Mesendoderm (in vitro differentiated cells): ENCODE results near the gene MAP4. TPM values are rescaled to one million over a fixed set of nuclear protein-coding genes. Genes with fewer than 3 reads are reported as not detected.

Experiments
- DNase-seq: peaks from one replicate; pipeline ENCODE4 v3.0.0; 2013
- H2AK5ac ChIP-seq: 2 replicates; pipeline ENCODE4 v1.6.1; 2013; ENCODE audit warnings: low read length, inconsistent platforms
- H2BK120ac ChIP-seq: 2 replicates; pipeline ENCODE4 v1.6.1; 2013; ENCODE audit warnings: low read depth, mild to moderate bottlenecking, low read length, moderate library complexity, mixed read lengths
- H2BK15ac ChIP-seq: replicated peaks from 2 replicates; pipeline ENCODE4 v1.6.1; 2013; ENCODE audit warnings: low read depth, mild to moderate bottlenecking, moderate library complexity
- H2BK5ac ChIP-seq: 2 replicates; pipeline ENCODE4 v1.6.1; 2013; ENCODE audit warnings: low read length, inconsistent platforms
- H3K18ac ChIP-seq: 2 replicates; pipeline ENCODE4 v1.6.1; 2013; ENCODE audit warnings: mild to moderate bottlenecking, low read length, mixed read lengths
- H3K23ac ChIP-seq: one replicate; pipeline ENCODE4 v1.6.1; 2013; ENCODE audit warnings: low read length
- H3K27ac ChIP-seq: 2 replicates; pipeline ENCODE4 v1.5.1; 2013; ENCODE audit warnings: low read depth, mild to moderate bottlenecking, inconsistent platforms, low read length, moderate library complexity
- H3K27me3 ChIP-seq: 2 replicates; pipeline ENCODE4 v1.6.1; 2013; ENCODE audit warnings: low read length, control low read depth, mild to moderate bottlenecking, inconsistent platforms; ENCODE audit not compliant: insufficient read depth, poor library complexity
- H3K36me3 ChIP-seq: 2 replicates; pipeline ENCODE4 v1.6.1; 2013; ENCODE audit warnings: low read length, inconsistent platforms; ENCODE audit not compliant: control insufficient read depth, insufficient read depth
- H3K4ac ChIP-seq: one replicate; pipeline ENCODE4 v1.6.1; 2013; ENCODE audit warnings: low read depth, mild to moderate bottlenecking, low read length, moderate library complexity
- H3K4me1 ChIP-seq: 2 replicates; pipeline ENCODE4 v1.6.1; 2013; ENCODE audit warnings: low read depth, low read length, inconsistent platforms; ENCODE audit not compliant: control insufficient read depth
- H3K4me2 ChIP-seq: 2 replicates; pipeline ENCODE4 v1.6.1; 2013; ENCODE audit warnings: low read length
- H3K4me3 ChIP-seq: 2 replicates; pipeline ENCODE4 v1.5.1; 2013; ENCODE audit warnings: mild to moderate bottlenecking, low read length
- H3K56ac ChIP-seq: one replicate; pipeline ENCODE4 v1.6.1; 2013; ENCODE audit warnings: low read length
- H3K79me1 ChIP-seq: 2 replicates; pipeline ENCODE4 v1.6.1; 2013; ENCODE audit warnings: low read length, inconsistent platforms
- H3K79me2 ChIP-seq: 2 replicates; pipeline ENCODE4 v1.6.1; 2013; ENCODE audit warnings: mild to moderate bottlenecking, low read length; ENCODE audit not compliant: control insufficient read depth, insufficient read depth
- H3K9ac ChIP-seq: 2 replicates; pipeline ENCODE4 v1.6.1; 2013; ENCODE audit warnings: low read length, inconsistent platforms
- H4K5ac ChIP-seq: one replicate; pipeline ENCODE4 v1.6.1; 2013; ENCODE audit warnings: low read length
- H4K8ac ChIP-seq: one replicate; pipeline ENCODE4 v1.6.1; 2013; ENCODE audit warnings: low read depth, mild to moderate bottlenecking, control low read depth, low read length, moderate library complexity
- WGBS: extraction: QIAGEN DNeasy Blood & Tissue Kit; methylation state at CpG from one replicate; pipeline ENCODE4 v1.1.7; 2013; ENCODE audit warnings: low lambda C conversion rate, missing lambda C conversion rate; ENCODE audit not compliant: insufficient coverage; ENCODE audit errors: extremely low coverage; 5-methylcytosine and 5-hydroxymethylcytosine counted together
- small RNA-seq: library from polyadenylated mRNA; stranded (forward); fragments of <200 nt; extraction: miRNeasy Mini kit (QIAGEN cat#:217004); gene quantifications from one replicate; pipeline ENCODE3, GENCODE V24; 2013; ENCODE audit not compliant: insufficient read depth

MAP4 gene

GRCh38 chr3:47804577-47804976 is 211.6 kb downstream of the MAP4 start:
- no peak overlapping the region for H2AK5ac ChIP-seq
- H2BK5ac ChIP-seq: no peak overlapping the region
- no peak overlapping the region for H3K56ac ChIP-seq
- peaks cover 2% of the 10 kb centered on the region for H3K36me3 ChIP-seq
- H4K8ac ChIP-seq: no peak overlapping the region
- no peak overlapping the region for H2BK120ac ChIP-seq
- no peak overlapping the region for H3K4me2 ChIP-seq
- no CpG with 5 or more reads among the region's 1 CpG for WGBS
- peak; percentile 21 for DNase-seq
- H3K4ac ChIP-seq: no peak overlapping the region
- H3K27me3 ChIP-seq: no peaks in the 10 kb centered on the region
- H3K18ac ChIP-seq: no peak overlapping the region
- no peak overlapping the region for H2BK15ac ChIP-seq
- H3K4me3 ChIP-seq: no peak overlapping the region
- no peak overlapping the region for H3K23ac ChIP-seq
- peaks cover 6% of the 10 kb centered on the region for H3K79me1 ChIP-seq
- no peak overlapping the region for H3K27ac ChIP-seq
- no peak overlapping the region for H3K9ac ChIP-seq
- H3K4me1 ChIP-seq: peaks cover 4% of the 10 kb centered on the region
- peaks cover 10% of the 10 kb centered on the region for H3K79me2 ChIP-seq
- H4K5ac ChIP-seq: no peak overlapping the region

GRCh38 chr3:47803480-47804025 is 212.7 kb downstream of the MAP4 start:
- no peak for DNase-seq
- no peak overlapping the region for H2BK120ac ChIP-seq
- peak overlapping the region; percentile 79 for H3K4me2 ChIP-seq
- H3K56ac ChIP-seq: peak overlapping the region; percentile 84
- peak overlapping the region; percentile 73 for H3K18ac ChIP-seq
- no peak overlapping the region for H2BK5ac ChIP-seq
- peak overlapping the region; percentile 94 for H2AK5ac ChIP-seq
- H4K8ac ChIP-seq: peak overlapping the region; percentile 99
- peak overlapping the region; percentile 63 for H3K4me3 ChIP-seq
- H3K36me3 ChIP-seq: peaks cover 2% of the 10 kb centered on the region
- H3K27me3 ChIP-seq: no peaks in the 10 kb centered on the region
- H3K4me1 ChIP-seq: peaks cover 4% of the 10 kb centered on the region
- peak overlapping the region; percentile 64 for H3K4ac ChIP-seq
- no peak overlapping the region for H4K5ac ChIP-seq
- no peak overlapping the region for H3K23ac ChIP-seq
- peak overlapping the region; percentile 88 for H3K9ac ChIP-seq
- H2BK15ac ChIP-seq: no peak overlapping the region
- H3K27ac ChIP-seq: peak overlapping the region; percentile 78
- WGBS: no CpG with 5 or more reads among the region's 20 CpGs
- H3K79me1 ChIP-seq: peaks cover 6% of the 10 kb centered on the region
- peaks cover 10% of the 10 kb centered on the region for H3K79me2 ChIP-seq

- H2BK15ac ChIP-seq: no peak within 1 kb of the TSS
- no peaks in the 10 kb centered on the region for H3K27me3 ChIP-seq
- H3K79me1 ChIP-seq: peaks cover 6% of the 10 kb centered on the region
- peak within 1 kb of the TSS; percentile 30 for H2BK120ac ChIP-seq
- no peak within 1 kb of the TSS for H3K23ac ChIP-seq
- H3K4me3 ChIP-seq: peak within 1 kb of the TSS; percentile 63
- peaks cover 4% of the 10 kb centered on the region for H3K4me1 ChIP-seq
- peaks cover 2% of the 10 kb centered on the region for H3K36me3 ChIP-seq
- H4K8ac ChIP-seq: peak within 1 kb of the TSS; percentile 99
- H2AK5ac ChIP-seq: peak within 1 kb of the TSS; percentile 94
- peak within 1 kb of the TSS; percentile 84 for H3K56ac ChIP-seq
- H3K18ac ChIP-seq: peak within 1 kb of the TSS; percentile 94
- no peak within 1 kb of the TSS for H2BK5ac ChIP-seq
- H3K9ac ChIP-seq: peak within 1 kb of the TSS; percentile 88
- H3K4me2 ChIP-seq: peak within 1 kb of the TSS; percentile 79
- DNase-seq: peak; percentile 89
- peak within 1 kb of the TSS; percentile 78 for H3K27ac ChIP-seq
- peaks cover 10% of the 10 kb centered on the region for H3K79me2 ChIP-seq
- H3K4ac ChIP-seq: peak within 1 kb of the TSS; percentile 64
- H4K5ac ChIP-seq: no peak within 1 kb of the TSS
- WGBS: no CpG with 5 or more reads among the region's 90 CpGs
Observed at GRCh38 chr3:47802734-47803479, 213.3 kb downstream of the MAP4 start, which contains the start of gene DHX30. Gene DHX30, plus strand, starts transcription at chr3:47803138. Its CDS starts 7,546 bp downstream, at chr3:47810684.

Small RNAs within 50 kb of the gene (small RNA-seq; reads per million reads assigned to genes)
- gene AC124916.2 (not detected), gene MIR1226 (12.5 reads per million, percentile 88 among the genes with 10 or more reads in this experiment), gene RF00019 (not detected), gene RF02271 (not detected)
